Lower leg skin (tissue), 4 donors: Measurements from ENCODE around the gene DUSP2. TPM values are rescaled to one million over a fixed set of nuclear protein-coding genes. Genes with fewer than 3 reads are reported as not detected.

ENCODE experiments used
- DNase-seq, 2 donors: peaks; one replicate each; pipeline ENCODE4 v3.0.0-alpha.2; 2019; ENCODE audit warnings: low spot score in 2 of 2
- H3K4me3 ChIP-seq: fragments of 200-600 bp; sonication (generic); 2 replicates; pipeline ENCODE4 v1.5.1; 2017; ENCODE audit warnings: mild to moderate bottlenecking, low read depth; ENCODE audit not compliant: poor library complexity, severe bottlenecking
- CTCF ChIP-seq, 3 donors: fragments of 450-650 bp; IDR thresholded peaks; one replicate each; pipeline ENCODE4 v1.5.1; 2016; ENCODE audit warnings: antibody characterized with exemption in 3 of 3, mild to moderate bottlenecking in 3 of 3, moderate library complexity in 2 of 3
- POLR2A ChIP-seq, 2 donors: fragments of 450-650 bp; IDR thresholded peaks; one replicate each; pipeline ENCODE4 v1.6.1; 2016 to 2017; ENCODE audit warnings: antibody characterized with exemption in 2 of 2, mild to moderate bottlenecking in 1 of 2, moderate library complexity in 1 of 2
- WGBS, 2 donors: methylation state at CpG; one replicate each; pipeline ENCODE4 v1.1.5; 2018; 5-methylcytosine and 5-hydroxymethylcytosine counted together
- intact Hi-C: fragments of 100-400 bp; cut with DNase I; formaldehyde crosslinking; loops from one replicate; pipeline ENCODE4 v1.15.0; 2023; ENCODE audit warnings: low total_unique reads
- total RNA-seq, 4 donors: library from RNA; depleted of rRNA; stranded (reverse); fragments of >200 nt; gene quantifications; one replicate each; pipeline ENCODE4 v1.1.0, GENCODE V29; 2016

DUSP2 gene
- total RNA-seq, 4 donors from 2014 or later = 39.3 to 57.0 (median 48.8) TPM

DNA sequence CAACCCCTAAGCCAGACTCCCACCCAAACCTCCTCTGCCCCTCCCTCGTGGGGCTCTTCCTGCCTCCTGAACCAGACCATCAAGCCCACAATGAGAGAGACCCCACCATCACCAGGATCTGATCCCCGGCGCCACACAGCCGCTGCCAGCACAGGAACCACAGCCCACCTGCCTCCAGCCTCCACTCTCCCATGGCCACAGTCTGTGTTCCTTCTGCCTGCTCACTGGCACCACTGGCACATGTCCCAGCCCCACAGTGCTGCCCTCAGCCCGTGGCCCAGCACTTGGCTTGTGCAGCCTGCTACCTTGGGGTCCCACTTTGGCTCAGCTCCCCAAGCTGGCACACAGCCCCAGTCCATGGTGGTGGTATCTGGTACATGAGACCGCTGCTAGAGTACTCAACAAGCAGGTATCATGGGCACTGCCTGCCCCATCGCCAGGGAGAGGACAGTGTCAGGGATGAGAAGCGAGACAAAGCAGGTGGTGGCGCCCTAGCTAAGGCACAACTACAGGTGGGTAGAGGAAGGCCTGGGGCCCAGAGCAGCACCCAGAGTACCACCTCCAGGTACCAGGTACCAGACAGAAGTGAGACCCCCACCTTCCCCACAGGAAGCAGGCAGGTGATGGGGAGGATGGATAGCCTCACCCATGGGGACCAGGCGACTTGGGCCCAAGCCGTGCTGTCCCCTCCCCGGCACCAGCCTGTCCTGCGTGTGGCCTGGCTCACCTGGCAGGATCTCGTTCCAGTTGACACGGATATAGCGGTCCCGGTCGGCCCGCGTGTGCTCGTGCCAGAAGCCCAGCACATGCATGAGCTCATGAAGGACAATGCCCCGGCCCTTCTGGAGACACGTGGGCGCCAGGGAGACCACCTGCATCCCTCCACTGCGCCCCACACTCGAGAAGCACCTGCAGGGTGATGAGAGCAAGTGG, 13.2 kb downstream of the DUSP2 start:
- intact Hi-C loops = no loop called here
- no peak overlapping the region for H3K4me3 ChIP-seq
- TF ChIP-seq CTCF (IDR thresholded peaks at IDR 0.05) (no peak), POLR2A (IDR thresholded peaks at IDR 0.05) (no peak)
- DNase-seq = no peak
- WGBS, 2 donors = 90 to 92% methylated on average over 24 to 26 of the region's 26 CpGs

- no peak for TF ChIP-seq POLR2A (IDR thresholded peaks at IDR 0.05)
- TF ChIP-seq CTCF (IDR thresholded peaks at IDR 0.05) = no peak
- no peak for DNase-seq
Measured at GRCh38 chr2:96131152-96131812, 14.0 kb downstream of the DUSP2 start.

GRCh38 chr2:96130483-96130882, 14.8 kb downstream of the DUSP2 start:
- intact Hi-C loops = no loop called here
- no peak overlapping the region for H3K4me3 ChIP-seq
- no peak for DNase-seq
- TF ChIP-seq CTCF (IDR thresholded peaks at IDR 0.05) (no peak), POLR2A (IDR thresholded peaks at IDR 0.05) (no peak)
- WGBS, 2 donors = 90 to 94% methylated on average over 4 of the region's 4 CpGs

More at GRCh38 chr2:96131152-96131812, 14.0 kb downstream of the DUSP2 start:
- 86 to 87% methylated on average over 10 of the region's 10 CpGs for WGBS, 2 donors
- H3K4me3 ChIP-seq = no peak overlapping the region
- intact Hi-C loops = no loop called here

DNA sequence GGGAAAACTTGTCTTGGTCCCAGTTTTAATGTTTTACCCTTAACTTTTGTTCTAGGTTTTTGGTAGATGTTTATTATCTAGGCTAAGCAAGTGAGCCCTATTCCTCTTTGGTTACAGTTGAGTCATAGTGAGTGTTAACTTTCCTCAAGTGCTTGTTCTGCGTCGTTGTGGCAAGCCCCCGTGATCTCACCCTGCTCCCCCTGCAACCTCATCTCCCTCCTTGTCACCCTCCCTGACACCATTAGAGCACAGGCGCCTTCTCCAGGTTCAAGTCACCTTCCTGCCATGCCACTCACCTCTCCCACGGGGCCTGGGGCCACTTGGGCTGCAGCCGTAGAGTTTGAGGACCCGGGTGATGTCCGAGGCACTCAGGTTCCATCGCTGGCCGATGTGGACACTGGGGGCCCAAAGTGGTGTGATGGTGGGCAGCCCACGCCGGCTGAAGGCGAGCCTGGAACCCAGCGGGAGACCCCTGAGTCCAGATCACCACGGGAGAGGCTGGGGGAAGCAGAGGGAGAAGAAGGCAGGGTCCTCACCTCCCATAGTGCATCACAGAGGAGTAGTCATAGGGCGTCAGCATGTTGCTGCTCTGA, 15.6 kb downstream of the DUSP2 start:
- 81 to 89% methylated on average over 16 of the region's 16 CpGs for WGBS, 2 donors
- intact Hi-C loops = no loop called here
- DNase-seq = no peak
- TF ChIP-seq POLR2A (IDR thresholded peaks at IDR 0.05) (no peak), CTCF (IDR thresholded peaks at IDR 0.05) (no peak)
- H3K4me3 ChIP-seq = no peak overlapping the region

DNA sequence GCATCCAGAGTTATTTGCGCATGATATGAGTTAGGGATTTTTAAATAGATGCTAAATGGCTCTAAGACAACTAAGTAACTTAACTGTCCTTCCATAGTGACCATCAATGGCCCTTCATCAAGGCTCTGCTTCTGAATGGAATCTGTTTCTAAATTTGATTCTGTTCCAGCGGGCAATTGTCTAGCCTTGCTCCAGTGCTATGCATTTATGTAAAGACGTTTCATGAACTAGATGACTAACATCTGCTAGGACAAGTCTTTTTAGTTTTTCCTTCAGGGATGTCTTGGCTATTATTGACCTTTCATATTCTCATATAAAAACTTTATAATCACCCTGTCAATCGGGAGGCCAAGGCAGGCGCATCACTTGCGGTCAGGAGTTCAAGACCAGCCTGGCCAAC, 16.8 kb downstream of the DUSP2 start:
- 83 to 87% methylated on average over 6 of the region's 6 CpGs for WGBS, 2 donors
- no peak overlapping the region for H3K4me3 ChIP-seq
- TF ChIP-seq POLR2A (IDR thresholded peaks at IDR 0.05) = no peak
- DNase-seq = no peak
- intact Hi-C loops = no loop called here
